HepG2 (cell line): ENCODE measurements around the gene TOLLIP. TPM values are rescaled to one million over a fixed set of nuclear protein-coding genes. Genes with fewer than 3 reads are reported as not detected.

Source experiments
- CENPX ChIP-seq: sonication (generic); formaldehyde crosslinking; IDR thresholded peaks from 2 replicates; pipeline ENCODE4 v1.9.0; 2021; ENCODE audit warnings: mild to moderate bottlenecking, missing genetic modification reagents, moderate library complexity
- DDIT3 ChIP-seq: sonication (generic); formaldehyde crosslinking; IDR thresholded peaks from 2 replicates; pipeline ENCODE4 v1.4.0; 2020; ENCODE audit warnings: mild to moderate bottlenecking, missing genetic modification reagents
- ETV5 ChIP-seq: IDR thresholded peaks from 2 replicates; pipeline ENCODE4 v1.6.1; 2018; ENCODE audit warnings: missing biosample characterization, missing genetic modification reagents, inconsistent platforms, borderline replicate concordance
- GABPA ChIP-seq, 2 experiments: IDR thresholded peaks; 2 replicates each; pipeline ENCODE4 v1.6.1; 2011 to 2016; ENCODE audit warnings: low read depth in 2 of 2, low read length in 1 of 2, missing biosample characterization in 1 of 2, missing genetic modification characterization in 1 of 2
- GMEB2 ChIP-seq: IDR thresholded peaks from 2 replicates; pipeline ENCODE4 v1.6.1; 2016; ENCODE audit warnings: missing biosample characterization, missing genetic modification reagents, low read depth
- ISL2 ChIP-seq: sonication (generic); formaldehyde crosslinking; IDR thresholded peaks from 2 replicates; pipeline ENCODE4 v1.5.0; 2020; ENCODE audit warnings: missing genetic modification reagents
- KDM6A ChIP-seq: IDR thresholded peaks from 2 replicates; pipeline ENCODE4 v1.6.1; 2016; ENCODE audit warnings: low read depth
- NFIB ChIP-seq: sonication (generic); formaldehyde crosslinking; IDR thresholded peaks from 2 replicates; pipeline ENCODE4 v1.9.0; 2021; ENCODE audit warnings: missing genetic modification reagents, mild to moderate bottlenecking, borderline replicate concordance
- PITX1 ChIP-seq: sonication (generic); formaldehyde crosslinking; IDR thresholded peaks from 2 replicates; pipeline ENCODE4 v1.5.1; 2020; ENCODE audit warnings: mild to moderate bottlenecking, missing genetic modification reagents
- PPARG ChIP-seq: conservative IDR thresholded peaks from 2 replicates; pipeline ENCODE4 v1.6.1; 2016; ENCODE audit warnings: missing biosample characterization, missing genetic modification reagents
- RBAK ChIP-seq: sonication (generic); formaldehyde crosslinking; IDR thresholded peaks from 2 replicates; pipeline ENCODE4 v1.5.1; 2020; ENCODE audit warnings: mild to moderate bottlenecking, missing genetic modification reagents
- TAF1 ChIP-seq: sonication (generic); formaldehyde crosslinking; IDR thresholded peaks from 2 replicates; pipeline ENCODE4 v1.4.0; 2020; ENCODE audit warnings: missing genetic modification reagents
- TOPORS ChIP-seq: sonication (generic); formaldehyde crosslinking; IDR thresholded peaks from 2 replicates; pipeline ENCODE4 v1.8.0; 2023; ENCODE audit warnings: mild to moderate bottlenecking, missing genetic modification reagents
- ZBTB1 ChIP-seq: sonication (generic); formaldehyde crosslinking; IDR thresholded peaks from 2 replicates; pipeline ENCODE4 v1.4.0; 2020; ENCODE audit warnings: missing genetic modification reagents, borderline replicate concordance
- ZFP82 ChIP-seq: sonication (generic); formaldehyde crosslinking; IDR thresholded peaks from 2 replicates; pipeline ENCODE4 v1.5.1; 2020; ENCODE audit warnings: mild to moderate bottlenecking, missing genetic modification reagents, borderline replicate concordance
- ZFX ChIP-seq: sonication (generic); formaldehyde crosslinking; IDR thresholded peaks from 2 replicates; pipeline ENCODE4 v1.4.0; 2020; ENCODE audit warnings: mild to moderate bottlenecking, low read depth, missing genetic modification reagents, moderate library complexity
- ZKSCAN1 ChIP-seq: fragments of 150-350 bp; IDR thresholded peaks from 2 replicates; pipeline ENCODE4 v1.6.1; 2014; ENCODE audit warnings: low read length
- ZMYM2 ChIP-seq: sonication (generic); formaldehyde crosslinking; IDR thresholded peaks from 2 replicates; pipeline ENCODE4 v1.8.0; 2022; ENCODE audit warnings: mild to moderate bottlenecking, missing genetic modification reagents
- ZNF354B ChIP-seq: sonication (generic); formaldehyde crosslinking; IDR thresholded peaks from 2 replicates; pipeline ENCODE4 v1.8.0; 2022; ENCODE audit warnings: mild to moderate bottlenecking, missing genetic modification reagents
- ZSCAN12 ChIP-seq: sonication (generic); formaldehyde crosslinking; IDR thresholded peaks from 2 replicates; pipeline ENCODE4 v1.9.0; 2021; ENCODE audit warnings: mild to moderate bottlenecking, missing genetic modification reagents
- polyA plus RNA-seq, 8 experiments: library from polyadenylated mRNA; depleted of rRNA in 3 of 8; stranded (reverse) in 7 of 8; unstranded in 1 of 8; fragments of >200 nt; fragmentation: Illumina TruSeq in 4 of 8; extraction: Trizol in 4 of 8; gene quantifications; 2 replicates each; pipeline versions ENCODE4 v1.2.1 to v1.2.3, GENCODE V29; 2011 to 2016; ENCODE audit warnings: low read depth in 4 of 8, missing spikeins in 1 of 8, mixed read lengths in 1 of 8; ENCODE audit not compliant: insufficient read depth in 1 of 8
- total RNA-seq, 5 experiments: library from RNA; depleted of rRNA; stranded (reverse); fragments of >200 nt; fragmentation: Illumina TruSeq; extraction: Trizol; gene quantifications; 2 replicates each; pipeline ENCODE4 v1.2.3, GENCODE V29; 2016; ENCODE audit warnings: low read depth in 1 of 5
- TF ChIP-seq, protein P1 (sequence below): fragments of 450-650 bp; IDR thresholded peaks from 2 replicates; pipeline ENCODE4 v1.6.1; 2016
- TF ChIP-seq, protein P2 (sequence below): sonication (generic); formaldehyde crosslinking; IDR thresholded peaks from 2 replicates; pipeline ENCODE4 v1.8.0; 2022; ENCODE audit warnings: low read depth, missing genetic modification reagents
- TF ChIP-seq, protein P3 (sequence below): sonication (generic); formaldehyde crosslinking; IDR thresholded peaks from 2 replicates; pipeline ENCODE4 v1.9.0; 2021; ENCODE audit warnings: missing genetic modification reagents, borderline replicate concordance

The TOLLIP gene
- total and polyA plus RNA-seq, 2 of the 13 experiments (the other 11 are each of a cell fraction or from before 2014, with no cell fraction given): 25.9 to 47.5 TPM

- TF ChIP-seq, protein P1, sequence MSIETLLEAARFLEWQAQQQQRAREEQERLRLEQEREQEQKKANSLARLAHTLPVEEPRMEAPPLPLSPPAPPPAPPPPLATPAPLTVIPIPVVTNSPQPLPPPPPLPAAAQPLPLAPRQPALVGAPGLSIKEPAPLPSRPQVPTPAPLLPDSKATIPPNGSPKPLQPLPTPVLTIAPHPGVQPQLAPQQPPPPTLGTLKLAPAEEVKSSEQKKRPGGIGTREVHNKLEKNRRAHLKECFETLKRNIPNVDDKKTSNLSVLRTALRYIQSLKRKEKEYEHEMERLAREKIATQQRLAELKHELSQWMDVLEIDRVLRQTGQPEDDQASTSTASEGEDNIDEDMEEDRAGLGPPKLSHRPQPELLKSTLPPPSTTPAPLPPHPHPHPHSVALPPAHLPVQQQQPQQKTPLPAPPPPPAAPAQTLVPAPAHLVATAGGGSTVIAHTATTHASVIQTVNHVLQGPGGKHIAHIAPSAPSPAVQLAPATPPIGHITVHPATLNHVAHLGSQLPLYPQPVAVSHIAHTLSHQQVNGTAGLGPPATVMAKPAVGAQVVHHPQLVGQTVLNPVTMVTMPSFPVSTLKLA: no peak
- TF ChIP-seq, protein P2, sequence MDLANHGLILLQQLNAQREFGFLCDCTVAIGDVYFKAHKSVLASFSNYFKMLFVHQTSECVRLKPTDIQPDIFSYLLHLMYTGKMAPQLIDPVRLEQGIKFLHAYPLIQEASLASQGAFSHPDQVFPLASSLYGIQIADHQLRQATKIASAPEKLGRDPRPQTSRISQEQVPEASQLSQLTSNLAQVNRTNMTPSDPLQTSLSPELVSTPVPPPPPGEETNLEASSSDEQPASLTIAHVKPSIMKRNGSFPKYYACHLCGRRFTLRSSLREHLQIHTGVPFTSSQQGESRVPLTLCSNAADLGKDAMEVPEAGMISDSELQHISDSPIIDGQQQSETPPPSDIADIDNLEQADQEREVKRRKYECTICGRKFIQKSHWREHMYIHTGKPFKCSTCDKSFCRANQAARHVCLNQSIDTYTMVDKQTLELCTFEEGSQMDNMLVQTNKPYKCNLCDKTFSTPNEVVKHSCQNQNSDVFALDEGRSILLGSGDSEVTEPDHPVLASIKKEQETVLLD (CRISPR knock-in tag): no peak
- TF ChIP-seq ZFP82 (no peak), RBAK (CRISPR knock-in tag) (0 out of 2 replicates have a peak, but pooled peaks have one; percentile 47), PITX1 (CRISPR knock-in tag) (peak; percentile 84), ZBTB1 (no peak), ZMYM2 (CRISPR knock-in tag) (no peak), CENPX (CRISPR knock-in tag) (no peak), ZNF354B (CRISPR knock-in tag) (no peak), DDIT3 (no peak), KDM6A (CRISPR knock-in tag) (peak; percentile 33; the same call in 1 of the 2 replicates), ZFX (peak; percentile 58; the same call in 1 of the 2 replicates), GMEB2 (CRISPR knock-in tag) (no peak), NFIB (CRISPR knock-in tag) (no peak), ZSCAN12 (CRISPR knock-in tag) (no peak), TAF1 (CRISPR knock-in tag) (no peak), TOPORS (CRISPR knock-in tag) (no peak), ETV5 (CRISPR knock-in tag) (peak; percentile 65; the same call in 1 of the 2 replicates), GABPA (IDR thresholded peaks at IDR 0.05; ENCODE audit: low read depth, low read length) (no peak), GABPA (CRISPR knock-in tag; IDR thresholded peaks at IDR 0.05; ENCODE audit: low read depth) (0 out of 2 replicates have a peak, but pooled peaks have one; percentile 9), PPARG (CRISPR knock-in tag) (no peak), ISL2 (peak; percentile 80), ZKSCAN1 (no peak)
- TF ChIP-seq, protein P3, sequence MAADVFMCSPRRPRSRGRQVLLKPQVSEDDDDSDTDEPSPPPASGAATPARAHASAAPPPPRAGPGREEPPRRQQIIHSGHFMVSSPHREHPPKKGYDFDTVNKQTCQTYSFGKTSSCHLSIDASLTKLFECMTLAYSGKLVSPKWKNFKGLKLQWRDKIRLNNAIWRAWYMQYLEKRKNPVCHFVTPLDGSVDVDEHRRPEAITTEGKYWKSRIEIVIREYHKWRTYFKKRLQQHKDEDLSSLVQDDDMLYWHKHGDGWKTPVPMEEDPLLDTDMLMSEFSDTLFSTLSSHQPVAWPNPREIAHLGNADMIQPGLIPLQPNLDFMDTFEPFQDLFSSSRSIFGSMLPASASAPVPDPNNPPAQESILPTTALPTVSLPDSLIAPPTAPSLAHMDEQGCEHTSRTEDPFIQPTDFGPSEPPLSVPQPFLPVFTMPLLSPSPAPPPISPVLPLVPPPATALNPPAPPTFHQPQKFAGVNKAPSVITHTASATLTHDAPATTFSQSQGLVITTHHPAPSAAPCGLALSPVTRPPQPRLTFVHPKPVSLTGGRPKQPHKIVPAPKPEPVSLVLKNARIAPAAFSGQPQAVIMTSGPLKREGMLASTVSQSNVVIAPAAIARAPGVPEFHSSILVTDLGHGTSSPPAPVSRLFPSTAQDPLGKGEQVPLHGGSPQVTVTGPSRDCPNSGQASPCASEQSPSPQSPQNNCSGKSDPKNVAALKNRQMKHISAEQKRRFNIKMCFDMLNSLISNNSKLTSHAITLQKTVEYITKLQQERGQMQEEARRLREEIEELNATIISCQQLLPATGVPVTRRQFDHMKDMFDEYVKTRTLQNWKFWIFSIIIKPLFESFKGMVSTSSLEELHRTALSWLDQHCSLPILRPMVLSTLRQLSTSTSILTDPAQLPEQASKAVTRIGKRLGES (CRISPR knock-in tag): no peak
Measured at GRCh38 chr11:1298695-1299492, 10.5 kb downstream of the TOLLIP start (continued).
